Lung (tissue), 12 donors: ENCODE measurements around the gene VCP. TPM values are rescaled to one million over a fixed set of nuclear protein-coding genes. Genes with fewer than 3 reads are reported as not detected.

Source experiments
- ATAC-seq: fragments of 200-7000 bp; cut with Tn5 transposase; one replicate; pipeline ENCODE4 v1.9.1; 2020; ENCODE audit warnings: moderate number of reproducible peaks; ENCODE audit not compliant: insufficient read depth, low FRiP score
- DNase-seq, 3 donors: peaks; one replicate each; pipeline ENCODE4 v3.0.0-alpha.2; 2013 to 2017
- H3K27ac ChIP-seq, 2 donors: one replicate each; pipeline ENCODE4 v1.5.1; 2013; ENCODE audit warnings: mild to moderate bottlenecking in 2 of 2, moderate library complexity in 2 of 2, control low read depth in 1 of 2, inconsistent platforms in 1 of 2, low read depth in 1 of 2, low read length in 1 of 2
- H3K27me3 ChIP-seq, 3 donors: one replicate each; pipeline ENCODE4 v1.5.1; 2013; ENCODE audit warnings: low read length in 2 of 3; ENCODE audit not compliant: control insufficient read depth in 3 of 3, insufficient read depth in 3 of 3
- H3K36me3 ChIP-seq, 4 donors: one replicate each; pipeline ENCODE4 v1.5.1; 2013; ENCODE audit warnings: low read length in 4 of 4, mild to moderate bottlenecking in 1 of 4, moderate library complexity in 1 of 4; ENCODE audit not compliant: control insufficient read depth in 4 of 4, insufficient read depth in 4 of 4
- H3K4me1 ChIP-seq, 5 donors: one replicate each; pipeline ENCODE4 v1.5.1; 2013; ENCODE audit warnings: low read length in 5 of 5, mild to moderate bottlenecking in 2 of 5, moderate library complexity in 1 of 5; ENCODE audit not compliant: control insufficient read depth in 5 of 5, insufficient read depth in 5 of 5
- H3K4me3 ChIP-seq: one replicate; pipeline ENCODE4 v1.5.1; 2013; ENCODE audit warnings: mild to moderate bottlenecking, control low read depth, moderate library complexity
- H3K9ac ChIP-seq, 2 donors: one replicate each; pipeline ENCODE4 v1.5.1; 2013; ENCODE audit warnings: low read length in 2 of 2, control low read depth in 1 of 2; ENCODE audit not compliant: insufficient read depth in 1 of 2
- H3K9me3 ChIP-seq, 4 donors: one replicate each; pipeline ENCODE4 v1.5.1; 2013; ENCODE audit warnings: low read length in 3 of 4, mild to moderate bottlenecking in 1 of 4, moderate library complexity in 1 of 4; ENCODE audit not compliant: control insufficient read depth in 4 of 4, insufficient read depth in 3 of 4
- WGBS, 2 donors: extraction: QIAGEN DNeasy Blood & Tissue Kit; methylation state at CpG; one replicate each; pipeline ENCODE4 v1.1.7; 2013; 5-methylcytosine and 5-hydroxymethylcytosine counted together
- polyA plus RNA-seq, 2 donors: library from polyadenylated mRNA; stranded (reverse); fragments of 200-250 nt; gene quantifications; one replicate each; pipeline ENCODE4 v1.2.1, GENCODE V29; 2013
- total RNA-seq, 2 donors: library from RNA; depleted of rRNA in 1 of 2; stranded (reverse); fragments of >200 nt in 1 of 2; gene quantifications; one replicate each; pipeline ENCODE4 v1.2.1, GENCODE V29; 2014 to 2021
- TF ChIP-seq, protein P1 (sequence below): IDR thresholded peaks from 2 replicates; pipeline ENCODE4 v1.5.1; 2012; ENCODE audit warnings: mild to moderate bottlenecking; ENCODE audit errors: control extremely low read depth, extremely low read depth
- donor health status: control.
- donor health status: control.
- donor health status: Bipolar disorder and iron deficiency.
- donor health status: healthy.
- donor health status: DM: yes; HTN: yes; CAD: no.

Gene VCP
- total and polyA plus RNA-seq, 4 donors, result 58.5 to 249 (median 178) TPM

DNA sequence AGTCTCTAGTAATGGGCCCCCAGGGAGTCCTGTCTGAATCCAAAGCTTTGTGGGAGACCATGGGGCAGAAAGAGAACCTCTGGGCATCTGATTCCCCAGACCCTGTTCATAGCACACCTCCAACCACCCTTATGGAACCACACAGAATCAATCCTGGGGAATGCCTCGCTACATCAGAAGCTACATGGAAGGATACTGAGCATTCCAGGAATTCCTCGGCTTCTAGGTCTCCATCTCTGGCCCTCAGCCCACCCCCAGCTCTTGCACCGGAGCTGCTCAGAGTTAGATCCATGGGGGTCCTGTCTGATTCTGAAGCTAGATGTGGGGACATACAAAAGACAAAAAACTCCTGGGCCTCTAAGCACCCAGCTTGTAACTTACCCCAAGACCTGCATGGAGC is 28.4 kb downstream of the VCP start:
- H3K4me1 ChIP-seq, result peaks cover 0 to 1% (median 0%) of the 10 kb centered on the region in 5 donors
- H3K9me3 ChIP-seq, result no peaks in the 10 kb centered on the region
- H3K27me3 ChIP-seq, result no peaks in the 10 kb centered on the region
- DNase-seq (no peak), ATAC-seq (no peak)
- peaks cover 6 to 39% (median 10%) of the 10 kb centered on the region in 4 donors for H3K36me3 ChIP-seq
- no peak overlapping the region for H3K9ac ChIP-seq
- 92% methylated on average over 3 of the region's 3 CpGs for WGBS, 2 donors
- TF ChIP-seq, protein P1, sequence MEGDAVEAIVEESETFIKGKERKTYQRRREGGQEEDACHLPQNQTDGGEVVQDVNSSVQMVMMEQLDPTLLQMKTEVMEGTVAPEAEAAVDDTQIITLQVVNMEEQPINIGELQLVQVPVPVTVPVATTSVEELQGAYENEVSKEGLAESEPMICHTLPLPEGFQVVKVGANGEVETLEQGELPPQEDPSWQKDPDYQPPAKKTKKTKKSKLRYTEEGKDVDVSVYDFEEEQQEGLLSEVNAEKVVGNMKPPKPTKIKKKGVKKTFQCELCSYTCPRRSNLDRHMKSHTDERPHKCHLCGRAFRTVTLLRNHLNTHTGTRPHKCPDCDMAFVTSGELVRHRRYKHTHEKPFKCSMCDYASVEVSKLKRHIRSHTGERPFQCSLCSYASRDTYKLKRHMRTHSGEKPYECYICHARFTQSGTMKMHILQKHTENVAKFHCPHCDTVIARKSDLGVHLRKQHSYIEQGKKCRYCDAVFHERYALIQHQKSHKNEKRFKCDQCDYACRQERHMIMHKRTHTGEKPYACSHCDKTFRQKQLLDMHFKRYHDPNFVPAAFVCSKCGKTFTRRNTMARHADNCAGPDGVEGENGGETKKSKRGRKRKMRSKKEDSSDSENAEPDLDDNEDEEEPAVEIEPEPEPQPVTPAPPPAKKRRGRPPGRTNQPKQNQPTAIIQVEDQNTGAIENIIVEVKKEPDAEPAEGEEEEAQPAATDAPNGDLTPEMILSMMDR, result no peak
- H3K27ac ChIP-seq, result no peak overlapping the region
- H3K4me3 ChIP-seq, result no peak overlapping the region

DNA sequence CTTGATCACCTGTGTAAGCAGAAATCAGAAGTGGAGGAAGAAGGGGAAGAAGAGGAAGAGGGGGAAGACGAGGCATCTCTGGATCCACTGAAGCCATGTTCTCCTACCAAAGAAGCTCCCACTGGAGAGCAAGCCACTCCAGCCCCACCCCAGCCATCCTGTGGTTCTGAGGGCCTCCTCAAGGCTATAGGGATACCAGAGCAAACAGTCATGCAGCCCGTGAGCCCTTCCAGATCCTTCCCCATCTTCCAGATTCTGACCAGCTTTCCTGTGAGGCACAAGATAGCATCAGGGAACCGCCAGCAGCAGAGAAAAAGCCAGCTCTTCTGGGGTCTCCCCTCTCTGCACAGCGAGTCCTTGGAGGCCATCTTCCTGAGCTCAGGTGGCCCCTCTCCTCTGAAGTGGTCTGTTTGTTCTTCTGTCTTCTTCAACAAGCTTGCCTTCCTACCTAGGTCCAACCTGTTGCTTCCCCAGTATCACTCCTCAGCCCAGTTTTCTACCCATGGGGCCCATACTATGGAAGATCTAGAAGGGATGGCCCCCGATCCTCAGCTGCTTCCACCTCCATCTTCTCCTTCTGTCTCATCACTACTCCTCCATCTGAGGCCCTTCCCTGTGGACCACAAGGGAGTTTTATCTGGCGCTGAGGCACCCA is 29.4 kb downstream of the VCP start:
- Histone ChIP-seq H3K4me3 (no peak overlapping the region), H3K9me3 (no peaks in the 10 kb centered on the region), H3K27ac (no peak overlapping the region), H3K4me1 (peaks cover 0 to 1% (median 0%) of the 10 kb centered on the region in 5 donors), H3K27me3 (no peaks in the 10 kb centered on the region), H3K36me3 (peaks cover 3 to 37% (median 6%) of the 10 kb centered on the region in 4 donors), H3K9ac (no peak overlapping the region)
- TF ChIP-seq, protein P1, result no peak
- WGBS, 2 donors, result 91 to 92% methylated on average over 6 of the region's 6 CpGs
- ATAC-seq (no peak), DNase-seq (no peak)

DNA sequence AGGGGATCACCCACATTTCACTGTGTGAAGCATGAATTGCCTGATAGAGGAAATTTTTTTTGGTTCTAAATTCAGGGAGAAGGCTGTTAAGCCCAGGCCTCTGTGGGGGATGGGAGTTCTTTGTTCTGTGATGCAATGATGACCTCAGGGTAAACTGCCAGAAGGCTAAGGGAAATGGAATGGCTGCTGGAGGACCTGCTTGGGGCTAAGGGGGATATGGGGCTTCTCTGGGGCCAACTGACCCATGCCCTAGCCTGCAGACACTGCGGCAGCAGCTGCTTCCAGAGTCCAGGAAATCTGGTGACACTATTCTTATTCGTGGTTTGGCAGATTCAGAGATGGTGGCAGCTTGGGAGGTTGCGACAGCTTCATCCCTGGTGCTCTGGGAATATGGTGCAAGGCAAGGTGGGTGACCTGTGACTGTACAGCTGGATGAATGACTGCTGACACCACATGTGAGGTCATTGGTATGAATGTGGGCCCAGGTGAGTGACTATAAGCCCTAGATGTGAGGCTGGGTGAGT is 30.3 kb downstream of the VCP start:
- ATAC-seq (no peak), DNase-seq (peak in 2 of 3 donors; percentile 16 to 22)
- Histone ChIP-seq H3K27me3 (no peaks in the 10 kb centered on the region), H3K36me3 (peaks cover 0 to 33% (median 4%) of the 10 kb centered on the region in 4 donors), H3K27ac (no peak overlapping the region), H3K4me1 (peaks cover 0 to 1% (median 0%) of the 10 kb centered on the region in 5 donors), H3K9me3 (no peaks in the 10 kb centered on the region), H3K4me3 (no peak overlapping the region), H3K9ac (no peak overlapping the region)
- WGBS, 2 donors, result 55 to 79% methylated on average over 3 of the region's 3 CpGs
- TF ChIP-seq, protein P1, result no peak
